Prostate gland (tissue), 2 donors: ENCODE measurements around the gene TMEM190. TPM values are rescaled to one million over a fixed set of nuclear protein-coding genes. Genes with fewer than 3 reads are reported as not detected.

ENCODE experiments used
- DNase-seq: peaks from one replicate; pipeline ENCODE4 v3.0.0-alpha.2; 2019; ENCODE audit warnings: low spot score
- H3K27ac ChIP-seq, 2 donors: fragments of 200-600 bp; sonication (generic); 2 replicates each; pipeline ENCODE4 v1.5.1; 2017 to 2019
- H3K27me3 ChIP-seq: fragments of 200-600 bp; sonication (generic); replicated peaks from 2 replicates; pipeline ENCODE4 v1.5.1; 2019; ENCODE audit not compliant: insufficient read depth
- H3K36me3 ChIP-seq, 2 donors: fragments of 200-600 bp; sonication (generic); 1 replicate in 1 of 2; 2 replicates in 1 of 2; pipeline versions ENCODE4 v1.5.1 to v1.8.1; 2017 to 2019
- H3K4me1 ChIP-seq: fragments of 200-600 bp; sonication (generic); replicated peaks from 2 replicates; pipeline ENCODE4 v1.5.1; 2019
- H3K4me3 ChIP-seq, 2 donors: fragments of 200-600 bp; sonication (generic); 2 replicates each; pipeline ENCODE4 v1.5.1; 2017 to 2019
- H3K9me3 ChIP-seq: fragments of 200-600 bp; sonication (generic); 2 replicates; pipeline ENCODE4 v1.5.1; 2017
- POLR2A ChIP-seq: fragments of 450-650 bp; IDR thresholded peaks from one replicate; pipeline ENCODE4 v1.6.1; 2016; ENCODE audit warnings: antibody characterized with exemption, mild to moderate bottlenecking
- POLR2AphosphoS5 ChIP-seq: sonication (generic); formaldehyde crosslinking; IDR thresholded peaks from one replicate; pipeline ENCODE4 v1.6.1; 2017; ENCODE audit warnings: antibody characterized with exemption
- WGBS: methylation state at CpG from one replicate; pipeline ENCODE4 v1.1.5; 2018; 5-methylcytosine and 5-hydroxymethylcytosine counted together
- intact Hi-C: fragments of 100-400 bp; cut with DNase I; formaldehyde crosslinking; loops from one replicate; pipeline ENCODE4 v1.14.2; 2022
- total RNA-seq, 2 donors: library from RNA; depleted of rRNA; stranded (reverse); fragments of >200 nt; gene quantifications; one replicate each; pipeline ENCODE4 v1.1.0, GENCODE V29; 2016
- TF ChIP-seq, protein P1 (sequence below), 4 experiments: fragments of 200-600 bp in 2 of 4; fragments of 450-650 bp in 2 of 4; sonication (generic) in 2 of 4; IDR thresholded peaks; 1 replicate in 3 of 4; 2 replicates in 1 of 4; pipeline ENCODE4 v1.5.1; 2016 to 2019; ENCODE audit warnings: antibody characterized with exemption in 4 of 4, mild to moderate bottlenecking in 2 of 4, moderate library complexity in 2 of 4

TMEM190 gene
- total RNA-seq, 2 donors from 2014 or later, result not detected

DNA sequence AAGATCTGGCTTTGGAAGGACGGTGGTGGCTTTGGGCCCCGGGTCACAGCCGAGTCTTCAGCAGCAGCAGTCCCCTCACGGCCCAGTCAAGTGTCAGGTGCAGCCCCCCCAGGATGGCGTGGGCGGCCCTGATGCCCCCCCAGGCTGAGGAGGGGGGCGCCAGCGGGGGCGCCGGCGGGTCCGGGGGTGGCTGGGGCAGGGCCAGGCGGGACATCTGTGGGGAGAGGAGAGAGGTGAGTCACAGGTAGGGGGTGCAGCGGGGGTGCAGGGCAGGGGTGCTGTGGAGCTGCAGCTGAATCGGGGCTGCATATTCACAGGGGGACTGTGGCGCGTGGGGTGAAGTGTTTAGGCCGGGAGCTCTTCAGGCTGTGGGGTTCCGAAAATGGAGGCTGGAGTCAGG is 10.7 kb upstream of the TMEM190 start:
- Histone ChIP-seq H3K9me3 (no peaks in the 10 kb centered on the region), H3K36me3 (no peaks in the 10 kb centered on the region), H3K27me3 (peaks cover 10% of the 10 kb centered on the region), H3K4me3 (no peak overlapping the region), H3K4me1 (peaks cover 4% of the 10 kb centered on the region), H3K27ac (no peak overlapping the region)
- WGBS, result 63% methylated on average over 19 of the region's 19 CpGs
- DNase-seq, result no peak
- intact Hi-C loops, result no loop called here
- TF ChIP-seq POLR2AphosphoS5, result no peak
- TF ChIP-seq, protein P1, sequence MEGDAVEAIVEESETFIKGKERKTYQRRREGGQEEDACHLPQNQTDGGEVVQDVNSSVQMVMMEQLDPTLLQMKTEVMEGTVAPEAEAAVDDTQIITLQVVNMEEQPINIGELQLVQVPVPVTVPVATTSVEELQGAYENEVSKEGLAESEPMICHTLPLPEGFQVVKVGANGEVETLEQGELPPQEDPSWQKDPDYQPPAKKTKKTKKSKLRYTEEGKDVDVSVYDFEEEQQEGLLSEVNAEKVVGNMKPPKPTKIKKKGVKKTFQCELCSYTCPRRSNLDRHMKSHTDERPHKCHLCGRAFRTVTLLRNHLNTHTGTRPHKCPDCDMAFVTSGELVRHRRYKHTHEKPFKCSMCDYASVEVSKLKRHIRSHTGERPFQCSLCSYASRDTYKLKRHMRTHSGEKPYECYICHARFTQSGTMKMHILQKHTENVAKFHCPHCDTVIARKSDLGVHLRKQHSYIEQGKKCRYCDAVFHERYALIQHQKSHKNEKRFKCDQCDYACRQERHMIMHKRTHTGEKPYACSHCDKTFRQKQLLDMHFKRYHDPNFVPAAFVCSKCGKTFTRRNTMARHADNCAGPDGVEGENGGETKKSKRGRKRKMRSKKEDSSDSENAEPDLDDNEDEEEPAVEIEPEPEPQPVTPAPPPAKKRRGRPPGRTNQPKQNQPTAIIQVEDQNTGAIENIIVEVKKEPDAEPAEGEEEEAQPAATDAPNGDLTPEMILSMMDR (IDR thresholded peaks at IDR 0.05), result no peak
- TF ChIP-seq POLR2A, result no peak

DNA sequence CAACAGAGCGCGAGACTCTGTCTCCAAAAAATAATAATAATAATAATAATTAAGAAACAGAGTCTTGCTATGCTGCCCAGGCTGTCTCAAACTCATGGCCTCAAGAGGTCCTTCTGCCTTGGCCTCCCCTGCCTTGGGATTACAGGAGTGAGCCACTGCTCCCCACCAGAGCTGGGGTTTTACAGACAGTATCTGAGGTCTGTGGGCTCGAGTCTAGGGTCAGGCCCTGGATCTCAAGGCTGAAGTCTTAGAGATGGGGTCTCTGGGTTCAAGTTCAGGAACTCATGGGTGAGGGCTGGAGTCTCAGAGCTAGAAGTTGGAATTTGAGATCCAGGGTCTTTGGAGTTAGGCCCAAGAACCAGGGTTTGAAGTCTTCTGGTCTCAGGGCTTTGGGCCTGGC is 9.8 kb upstream of the TMEM190 start:
- Histone ChIP-seq H3K4me1 (peaks cover 4% of the 10 kb centered on the region), H3K36me3 (no peaks in the 10 kb centered on the region), H3K9me3 (no peaks in the 10 kb centered on the region), H3K27ac (no peak overlapping the region), H3K4me3 (no peak overlapping the region), H3K27me3 (peaks cover 17% of the 10 kb centered on the region)
- TF ChIP-seq, protein P1 (IDR thresholded peaks at IDR 0.05), result no peak
- TF ChIP-seq POLR2AphosphoS5 (no peak), POLR2A (no peak)
- WGBS, result 91% methylated on average over 3 of the region's 3 CpGs
- intact Hi-C loops, result no loop called here
- no peak for DNase-seq

DNA sequence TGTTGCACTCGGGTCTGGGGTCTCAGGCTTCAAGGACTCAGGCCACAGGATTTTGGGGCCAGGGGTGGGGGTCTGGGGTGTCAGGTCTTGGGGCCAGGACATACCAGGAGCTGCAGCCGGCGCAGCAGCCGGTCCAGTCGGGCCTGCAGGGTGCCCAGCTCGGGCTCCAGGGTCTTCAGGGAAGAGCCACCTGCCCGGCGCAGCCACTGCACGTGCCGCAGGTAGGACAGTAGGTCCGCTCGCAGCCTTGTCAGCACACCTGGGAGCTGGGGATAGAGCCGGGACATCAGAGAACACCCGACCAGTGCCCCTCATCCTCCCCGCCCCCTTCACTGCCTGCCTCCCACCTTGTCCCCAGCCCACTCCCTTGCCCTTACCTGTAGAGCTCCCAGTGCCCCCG is 8.5 kb upstream of the TMEM190 start:
- H3K27me3 ChIP-seq, result peaks cover 28% of the 10 kb centered on the region
- intact Hi-C loops, result no loop called here
- DNase-seq, result no peak
- TF ChIP-seq POLR2A (no peak), POLR2AphosphoS5 (no peak)
- TF ChIP-seq, protein P1 (IDR thresholded peaks at IDR 0.05), result no peak
- no peak overlapping the region for H3K4me3 ChIP-seq
- H3K27ac ChIP-seq, result no peak overlapping the region
- no peaks in the 10 kb centered on the region for H3K9me3 ChIP-seq
- peaks cover 4% of the 10 kb centered on the region for H3K4me1 ChIP-seq
- 90% methylated on average over 16 of the region's 16 CpGs for WGBS
- H3K36me3 ChIP-seq, result no peaks in the 10 kb centered on the region

DNA sequence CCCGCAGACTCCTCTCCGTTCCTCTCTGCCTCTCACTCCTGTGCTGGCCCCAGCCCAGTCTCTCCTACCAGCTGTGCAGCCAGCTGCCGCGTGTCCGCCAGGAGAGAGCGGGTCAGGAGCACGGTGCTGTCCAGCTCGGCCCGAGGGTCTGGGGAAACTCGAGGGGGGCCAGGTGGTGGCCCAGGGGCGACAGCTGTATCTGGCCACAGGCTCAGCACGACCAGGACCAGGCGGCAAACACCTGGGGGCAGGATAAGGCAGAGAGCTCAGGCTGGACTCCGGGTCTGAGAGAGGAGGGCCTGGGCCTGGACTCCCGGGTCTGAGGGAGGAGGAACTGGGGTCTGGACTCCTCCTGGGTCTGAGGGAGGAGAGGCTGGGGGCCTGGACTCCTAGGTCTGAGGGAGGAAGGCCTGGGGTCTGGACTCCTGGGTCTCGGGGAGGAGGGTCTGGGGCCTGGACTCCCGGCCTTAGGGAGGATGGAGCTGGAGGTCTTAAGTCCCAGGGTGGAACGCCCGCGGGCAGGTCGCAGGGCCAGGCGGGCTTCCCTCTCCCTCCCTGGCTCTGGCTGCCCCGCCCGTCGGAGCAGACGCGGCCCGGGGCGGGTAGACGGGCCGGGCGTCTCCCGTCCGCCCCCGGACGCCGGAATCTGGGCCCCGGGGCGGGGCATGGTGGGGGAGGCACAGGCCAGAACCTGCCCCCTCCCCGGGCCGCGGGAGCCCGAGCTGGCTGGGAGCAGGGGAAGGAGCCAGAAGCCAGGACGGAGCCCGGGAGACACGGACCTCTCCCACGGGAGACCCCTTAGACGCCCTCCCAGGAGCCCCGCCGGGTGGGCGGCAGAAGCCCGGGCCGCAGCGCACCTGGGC is 7.7 kb upstream of the TMEM190 start:
- no peak for TF ChIP-seq POLR2A
- no peak for TF ChIP-seq POLR2AphosphoS5
- TF ChIP-seq, protein P1 (IDR thresholded peaks at IDR 0.05), result no peak
- Histone ChIP-seq H3K9me3 (no peaks in the 10 kb centered on the region), H3K27me3 (peaks cover 32% of the 10 kb centered on the region), H3K27ac (no peak overlapping the region), H3K4me3 (no peak overlapping the region), H3K4me1 (peaks cover 4% of the 10 kb centered on the region), H3K36me3 (no peaks in the 10 kb centered on the region)
- intact Hi-C loops, result no loop called here
- DNase-seq, result no peak
- 19% methylated on average over 31 of the region's 54 CpGs for WGBS
